ENCODE results near the gene LIMCH1.

DNA sequence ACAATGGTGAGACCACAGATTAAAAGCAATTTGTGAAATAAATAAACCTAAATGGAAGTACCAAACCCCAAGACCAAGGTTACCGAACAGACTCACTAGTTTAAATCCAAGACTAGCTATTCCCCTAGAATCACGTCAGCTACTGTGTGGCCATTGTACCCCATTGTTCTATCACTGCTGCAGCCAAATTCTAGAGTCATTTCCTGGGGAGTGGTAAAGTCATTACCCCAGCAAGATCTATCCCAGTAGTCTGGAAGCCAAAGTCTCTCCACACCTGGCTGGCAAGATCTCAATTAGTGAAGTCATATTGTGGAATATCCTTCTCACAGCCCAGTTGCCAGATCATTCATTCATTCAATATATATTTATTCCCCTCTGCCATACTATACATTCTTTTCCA lies 143.1 kb downstream of the LIMCH1 start:
- TF ChIP-seq POLR2A (IDR thresholded peaks at IDR 0.05; ENCODE audit: extremely low read depth, insufficient read length) (no peak), MYC (IDR thresholded peaks at IDR 0.05; ENCODE audit: low read depth, low read length) (no peak)
- TF ChIP-seq, protein P1, sequence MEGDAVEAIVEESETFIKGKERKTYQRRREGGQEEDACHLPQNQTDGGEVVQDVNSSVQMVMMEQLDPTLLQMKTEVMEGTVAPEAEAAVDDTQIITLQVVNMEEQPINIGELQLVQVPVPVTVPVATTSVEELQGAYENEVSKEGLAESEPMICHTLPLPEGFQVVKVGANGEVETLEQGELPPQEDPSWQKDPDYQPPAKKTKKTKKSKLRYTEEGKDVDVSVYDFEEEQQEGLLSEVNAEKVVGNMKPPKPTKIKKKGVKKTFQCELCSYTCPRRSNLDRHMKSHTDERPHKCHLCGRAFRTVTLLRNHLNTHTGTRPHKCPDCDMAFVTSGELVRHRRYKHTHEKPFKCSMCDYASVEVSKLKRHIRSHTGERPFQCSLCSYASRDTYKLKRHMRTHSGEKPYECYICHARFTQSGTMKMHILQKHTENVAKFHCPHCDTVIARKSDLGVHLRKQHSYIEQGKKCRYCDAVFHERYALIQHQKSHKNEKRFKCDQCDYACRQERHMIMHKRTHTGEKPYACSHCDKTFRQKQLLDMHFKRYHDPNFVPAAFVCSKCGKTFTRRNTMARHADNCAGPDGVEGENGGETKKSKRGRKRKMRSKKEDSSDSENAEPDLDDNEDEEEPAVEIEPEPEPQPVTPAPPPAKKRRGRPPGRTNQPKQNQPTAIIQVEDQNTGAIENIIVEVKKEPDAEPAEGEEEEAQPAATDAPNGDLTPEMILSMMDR (IDR thresholded peaks at IDR 0.05; ENCODE audit: low read depth, low read length): no peak
- TF ChIP-seq, protein P2, sequence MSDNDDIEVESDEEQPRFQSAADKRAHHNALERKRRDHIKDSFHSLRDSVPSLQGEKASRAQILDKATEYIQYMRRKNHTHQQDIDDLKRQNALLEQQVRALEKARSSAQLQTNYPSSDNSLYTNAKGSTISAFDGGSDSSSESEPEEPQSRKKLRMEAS (IDR thresholded peaks at IDR 0.05; ENCODE audit: low read depth, low read length): no peak

All from NB4 (cell line).